HCT116 (cell line): ENCODE results near the gene TTC39C. TPM values are rescaled to one million over a fixed set of nuclear protein-coding genes. Genes with fewer than 3 reads are reported as not detected.

Experiments used
- ATAC-seq: fragments of 200-7000 bp; cut with Tn5 transposase; 2 replicates; pipeline ENCODE4 v1.9.1; 2020; ENCODE audit warnings: mild to moderate bottlenecking, moderate library complexity
- BruUV-seq: library from RNA; stranded (reverse); fragments of 400-500 nt; replicated peaks from 2 replicates; lab custom pipeline; 2021; lab: Mats Ljungman, UMichigan
- CTCF ChIA-PET: fragments of 300-600 bp; sonication (Branson Sonifier 250); formaldehyde crosslinking; loops from one replicate; lab custom pipeline; 2021; ENCODE audit warnings: antibody characterized with exemption; lab: Charles Lee
- POLR2A ChIA-PET: fragments of 300-600, 350-600 bp; sonication (Branson Sonifier 250); formaldehyde crosslinking; loops from one replicate; lab custom pipeline; 2021; ENCODE audit warnings: antibody characterized with exemption; lab: Charles Lee
- RAD21 ChIA-PET, 2 experiments: fragments of 300-600 bp; sonication (Branson Sonifier 250); formaldehyde crosslinking; loops; one replicate each; lab custom pipeline; 2023; ENCODE audit warnings: low total read pairs in 2 of 2; ENCODE audit not compliant: uncharacterized antibody in 2 of 2, unreplicated experiment in 2 of 2, low non-redundant PET in 1 of 2; lab: Charles Lee
- DNase-seq: peaks from one replicate; pipeline ENCODE4 v3.0.0-alpha.2; 2010; ENCODE audit warnings: low read depth, low spot score
- H2AFZ ChIP-seq: fragments of 200-600 bp; shearing (Covaris generic), sonication (generic); 2 replicates; pipeline ENCODE4 v1.6.1; 2017; ENCODE audit warnings: low read depth, mixed run types, mixed read lengths, antibody characterized with exemption, low read length; ENCODE audit not compliant: poor library complexity, severe bottlenecking
- H3K27ac ChIP-seq: 2 replicates; pipeline ENCODE4 v1.5.1; 2012; ENCODE audit warnings: low read depth, low read length
- H3K27me3 ChIP-seq: fragments of 200-600 bp; sonication (generic); 2 replicates; pipeline ENCODE4 v1.6.1; 2016; ENCODE audit warnings: mixed run types, low read length, mixed read lengths; ENCODE audit not compliant: insufficient read depth
- H3K36me3 ChIP-seq, 2 experiments: fragments of 200-500 bp in 1 of 2; fragments of 200-600 bp in 1 of 2; sonication (Bioruptor generic) in 1 of 2; sonication (generic) in 1 of 2; 2 replicates each; pipeline versions ENCODE4 v1.5.1 to v1.6.1; 2014 to 2016; ENCODE audit warnings: low read length in 2 of 2, inconsistent platforms in 1 of 2, mixed read lengths in 1 of 2, mixed run types in 1 of 2; ENCODE audit not compliant: insufficient read depth in 2 of 2, control insufficient read depth in 1 of 2
- H3K4me1 ChIP-seq, 2 experiments: fragments of 200-600 bp in 1 of 2; sonication (generic) in 1 of 2; 2 replicates each; pipeline versions ENCODE4 v1.5.1 to v1.6.1; 2012 to 2017; ENCODE audit warnings: low read length in 2 of 2, inconsistent platforms in 1 of 2, mild to moderate bottlenecking in 1 of 2, mixed read lengths in 1 of 2, mixed run types in 1 of 2, moderate library complexity in 1 of 2; ENCODE audit not compliant: insufficient read depth in 2 of 2, control insufficient read depth in 1 of 2
- H3K4me2 ChIP-seq: fragments of 200-600 bp; sonication (generic); 2 replicates; pipeline ENCODE4 v1.6.1; 2017; ENCODE audit warnings: mixed run types, low read length, mixed read lengths
- H3K4me3 ChIP-seq, 2 experiments: fragments of 200-600 bp in 1 of 2; sonication (generic) in 1 of 2; replicated peaks in 1 of 2; 2 replicates each; pipeline ENCODE4 v1.5.1; 2011 to 2016; ENCODE audit warnings: low read length in 2 of 2, control low read depth in 1 of 2, low read depth in 1 of 2, mild to moderate bottlenecking in 1 of 2, mixed read lengths in 1 of 2, mixed run types in 1 of 2
- H3K79me2 ChIP-seq: fragments of 200-600 bp; sonication (generic); 2 replicates; pipeline ENCODE4 v1.6.1; 2017; ENCODE audit warnings: mild to moderate bottlenecking, mixed run types, low read length, moderate library complexity, mixed read lengths; ENCODE audit not compliant: insufficient read depth
- H3K9ac ChIP-seq: fragments of 200-600 bp; sonication (generic); 2 replicates; pipeline ENCODE4 v1.6.1; 2016; ENCODE audit warnings: low read length, mixed read lengths
- H3K9me2 ChIP-seq: fragments of 200-600 bp; sonication (generic), shearing (Covaris generic); 2 replicates; pipeline ENCODE4 v1.6.1; 2017; ENCODE audit warnings: mixed run types, mild to moderate bottlenecking, moderate library complexity; ENCODE audit not compliant: insufficient read depth
- H3K9me3 ChIP-seq, 2 experiments: fragments of 200-500 bp in 1 of 2; fragments of 200-600 bp in 1 of 2; sonication (Bioruptor generic) in 1 of 2; sonication (generic) in 1 of 2; 2 replicates each; pipeline ENCODE4 v1.6.1; 2014 to 2017; ENCODE audit warnings: low read length in 2 of 2, mixed read lengths in 2 of 2, inconsistent platforms in 1 of 2, low read depth in 1 of 2, mild to moderate bottlenecking in 1 of 2, mixed run types in 1 of 2, moderate library complexity in 1 of 2; ENCODE audit not compliant: control insufficient read depth in 1 of 2, insufficient read depth in 1 of 2
- H4K20me1 ChIP-seq: fragments of 200-600 bp; sonication (generic), shearing (Covaris generic); 2 replicates; pipeline ENCODE4 v1.6.1; 2017; ENCODE audit warnings: mixed run types, mild to moderate bottlenecking, moderate library complexity; ENCODE audit not compliant: insufficient read depth
- ELF1 ChIP-seq: IDR thresholded peaks from 2 replicates; pipeline ENCODE4 v1.6.1; 2012; ENCODE audit warnings: low read depth, borderline replicate concordance
- FOSL1 ChIP-seq: IDR thresholded peaks from 2 replicates; pipeline ENCODE4 v1.6.1; 2012; ENCODE audit warnings: low read depth
- POLR2A ChIP-seq: IDR thresholded peaks from 2 replicates; pipeline ENCODE4 v1.7.0; 2011; ENCODE audit warnings: borderline replicate concordance; ENCODE audit not compliant: insufficient read depth, insufficient read length; ENCODE audit errors: extremely low read depth
- POLR2AphosphoS5 ChIP-seq: IDR thresholded peaks from 2 replicates; pipeline ENCODE4 v1.6.1; 2011; ENCODE audit warnings: mild to moderate bottlenecking, low read depth, low read length, moderate library complexity
- SIN3A ChIP-seq: IDR thresholded peaks from 2 replicates; pipeline ENCODE4 v1.6.1; 2012; ENCODE audit warnings: low read depth
- SP1 ChIP-seq: IDR thresholded peaks from 2 replicates; pipeline ENCODE4 v1.6.1; 2012; ENCODE audit warnings: low read depth
- YY1 ChIP-seq: IDR thresholded peaks from 2 replicates; pipeline ENCODE4 v1.6.1; 2011; ENCODE audit warnings: low read length, low read depth, moderate library complexity, mild to moderate bottlenecking; ENCODE audit not compliant: insufficient replicate concordance; ENCODE audit errors: extremely low read depth
- ZFX ChIP-seq: fragments of 450-650 bp; IDR thresholded peaks from 2 replicates; pipeline ENCODE4 v1.6.1; 2017
- ZNF274 ChIP-seq: fragments of 200-500 bp; sonication (Bioruptor generic); IDR thresholded peaks from 2 replicates; pipeline ENCODE4 v1.6.1; 2014; ENCODE audit warnings: mild to moderate bottlenecking, low read depth, low read length, inconsistent platforms
- intact Hi-C: fragments of 100-400 bp; cut with micrococcal nuclease; formaldehyde crosslinking; loops from 2 replicates; pipeline ENCODE4 v1.10.0; 2022
- total RNA-seq: library from RNA; stranded (reverse); gene quantifications from one replicate; pipeline ENCODE4 v1.2.1, GENCODE V29; 2021; ENCODE audit not compliant: unreplicated experiment
- TF ChIP-seq, protein P1 (sequence below): IDR thresholded peaks from 2 replicates; pipeline ENCODE4 v1.6.1; 2012
- TF ChIP-seq, protein P2 (sequence below), 3 experiments: fragments of 200-600 bp in 1 of 3; sonication (generic) in 1 of 3; IDR thresholded peaks in 2 of 3; conservative IDR thresholded peaks in 1 of 3; 2 replicates each; pipeline ENCODE4 v1.5.1; 2012 to 2017; ENCODE audit warnings: low read depth in 2 of 3, low read length in 2 of 3, antibody characterized with exemption in 1 of 3, borderline replicate concordance in 1 of 3, control low read depth in 1 of 3, mild to moderate bottlenecking in 1 of 3, mixed read lengths in 1 of 3, mixed run types in 1 of 3, moderate library complexity in 1 of 3; ENCODE audit not compliant: insufficient read depth in 1 of 3

TTC39C gene
- total RNA-seq, 1 experiment from 2014 or later, result 24.8 TPM

DNA sequence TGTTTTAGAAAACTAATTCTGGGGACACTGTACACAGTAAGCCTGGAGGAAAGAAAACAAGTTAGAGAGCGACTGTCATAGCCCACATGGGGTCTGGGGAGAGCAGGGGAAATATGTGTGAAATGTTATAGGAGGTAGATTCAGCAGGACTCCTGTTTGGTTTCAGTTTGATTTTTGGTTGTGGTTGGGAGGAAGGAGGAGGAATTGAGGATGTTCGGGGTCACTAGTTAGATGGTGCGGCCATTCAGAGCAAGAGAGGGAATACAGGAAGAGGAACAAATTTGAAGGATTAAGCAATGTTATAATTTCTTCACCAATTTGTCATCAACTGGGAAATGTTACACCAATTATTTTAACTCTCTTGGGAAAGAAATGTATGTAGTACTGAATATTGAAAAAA is 25.1 kb downstream of the TTC39C start:
- Histone ChIP-seq H4K20me1 (no peaks in the 10 kb centered on the region), H3K4me1 (no peaks in the 10 kb centered on the region), H3K27ac (no peak overlapping the region), H3K27me3 (no peaks in the 10 kb centered on the region), H3K4me2 (no peak overlapping the region), H3K9ac (no peak overlapping the region), H3K4me3 (no peak overlapping the region), H3K79me2 (peaks cover 51% of the 10 kb centered on the region), H3K9me3 (no peaks in the 10 kb centered on the region), H3K9me2 (0 out of 2 replicates have a peak, but pooled peaks cover 3% of the 10 kb centered on the region), H3K36me3 (no peaks in the 10 kb centered on the region), H2AFZ (no peak overlapping the region)
- DNase-seq, result no peak
- BruUV-seq, result no TSS peak
- no peak for TF ChIP-seq ZFX
- no peak for TF ChIP-seq SIN3A
- no peak for TF ChIP-seq FOSL1
- ChIA-PET RAD21 (no interaction called here), POLR2A (no interaction called here), CTCF (no interaction called here)
- ATAC-seq, result no peak
- intact Hi-C loops, result no loop called here

DNA sequence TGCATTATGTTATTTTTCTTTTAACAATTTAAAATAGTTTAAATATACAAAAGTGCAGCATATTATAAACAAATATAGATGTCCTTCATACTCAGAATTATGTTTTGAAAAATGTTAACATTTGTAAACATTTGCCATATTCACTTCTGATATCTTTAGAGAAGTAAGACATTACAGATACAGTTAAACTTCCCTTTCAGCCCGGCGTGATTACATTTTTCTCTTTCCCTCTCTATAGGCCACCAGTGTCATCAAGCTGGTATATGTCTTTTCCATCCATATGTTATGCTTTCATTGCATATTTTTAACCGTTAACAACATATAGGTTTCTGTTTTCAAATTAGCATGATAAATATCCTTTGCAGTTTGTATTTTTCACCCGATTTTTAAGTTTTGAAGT is 27.1 kb downstream of the TTC39C start:
- BruUV-seq, result no TSS peak
- Histone ChIP-seq H3K27ac (no peak overlapping the region), H3K36me3 (no peaks in the 10 kb centered on the region), H3K9me3 (no peaks in the 10 kb centered on the region), H3K4me2 (no peak overlapping the region), H3K9ac (no peak overlapping the region), H3K79me2 (peaks cover 34% of the 10 kb centered on the region), H3K9me2 (0 out of 2 replicates have a peak, but pooled peaks cover 3% of the 10 kb centered on the region), H3K4me1 (no peaks in the 10 kb centered on the region), H3K4me3 (no peak overlapping the region), H2AFZ (no peak overlapping the region), H4K20me1 (no peaks in the 10 kb centered on the region), H3K27me3 (no peaks in the 10 kb centered on the region)
- CTCF ChIA-PET, result no interaction called here
- POLR2A ChIA-PET, result no interaction called here
- TF ChIP-seq YY1 (no peak), SP1 (no peak), POLR2A (no peak), ELF1 (no peak), POLR2AphosphoS5 (no peak), ZNF274 (no peak)
- TF ChIP-seq, protein P1, sequence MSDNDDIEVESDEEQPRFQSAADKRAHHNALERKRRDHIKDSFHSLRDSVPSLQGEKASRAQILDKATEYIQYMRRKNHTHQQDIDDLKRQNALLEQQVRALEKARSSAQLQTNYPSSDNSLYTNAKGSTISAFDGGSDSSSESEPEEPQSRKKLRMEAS, result no peak
- TF ChIP-seq, protein P2, sequence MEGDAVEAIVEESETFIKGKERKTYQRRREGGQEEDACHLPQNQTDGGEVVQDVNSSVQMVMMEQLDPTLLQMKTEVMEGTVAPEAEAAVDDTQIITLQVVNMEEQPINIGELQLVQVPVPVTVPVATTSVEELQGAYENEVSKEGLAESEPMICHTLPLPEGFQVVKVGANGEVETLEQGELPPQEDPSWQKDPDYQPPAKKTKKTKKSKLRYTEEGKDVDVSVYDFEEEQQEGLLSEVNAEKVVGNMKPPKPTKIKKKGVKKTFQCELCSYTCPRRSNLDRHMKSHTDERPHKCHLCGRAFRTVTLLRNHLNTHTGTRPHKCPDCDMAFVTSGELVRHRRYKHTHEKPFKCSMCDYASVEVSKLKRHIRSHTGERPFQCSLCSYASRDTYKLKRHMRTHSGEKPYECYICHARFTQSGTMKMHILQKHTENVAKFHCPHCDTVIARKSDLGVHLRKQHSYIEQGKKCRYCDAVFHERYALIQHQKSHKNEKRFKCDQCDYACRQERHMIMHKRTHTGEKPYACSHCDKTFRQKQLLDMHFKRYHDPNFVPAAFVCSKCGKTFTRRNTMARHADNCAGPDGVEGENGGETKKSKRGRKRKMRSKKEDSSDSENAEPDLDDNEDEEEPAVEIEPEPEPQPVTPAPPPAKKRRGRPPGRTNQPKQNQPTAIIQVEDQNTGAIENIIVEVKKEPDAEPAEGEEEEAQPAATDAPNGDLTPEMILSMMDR (IDR thresholded peaks at IDR 0.05 in 2 of 3, conservative IDR thresholded peaks at IDR 0.05 in 1 of 3; ENCODE audit: borderline replicate concordance in 1 of 3, insufficient read depth in 1 of 3, low read depth in 2 of 3, low read length in 2 of 3), result no peak
- RAD21 ChIA-PET, result no interaction called here
- no peak for DNase-seq
- intact Hi-C loops, result no loop called here
- no peak for ATAC-seq
